Measurements from ENCODE around the gene MRC2.

MRC2 gene

GRCh38 chr17:62727916-62728672 is 100.6 kb downstream of the MRC2 start:
- no peak for DNase-seq

- DNase-seq, result no peak
Measured at GRCh38 chr17:62732125-62732524, 104.7 kb downstream of the MRC2 start.

DNA sequence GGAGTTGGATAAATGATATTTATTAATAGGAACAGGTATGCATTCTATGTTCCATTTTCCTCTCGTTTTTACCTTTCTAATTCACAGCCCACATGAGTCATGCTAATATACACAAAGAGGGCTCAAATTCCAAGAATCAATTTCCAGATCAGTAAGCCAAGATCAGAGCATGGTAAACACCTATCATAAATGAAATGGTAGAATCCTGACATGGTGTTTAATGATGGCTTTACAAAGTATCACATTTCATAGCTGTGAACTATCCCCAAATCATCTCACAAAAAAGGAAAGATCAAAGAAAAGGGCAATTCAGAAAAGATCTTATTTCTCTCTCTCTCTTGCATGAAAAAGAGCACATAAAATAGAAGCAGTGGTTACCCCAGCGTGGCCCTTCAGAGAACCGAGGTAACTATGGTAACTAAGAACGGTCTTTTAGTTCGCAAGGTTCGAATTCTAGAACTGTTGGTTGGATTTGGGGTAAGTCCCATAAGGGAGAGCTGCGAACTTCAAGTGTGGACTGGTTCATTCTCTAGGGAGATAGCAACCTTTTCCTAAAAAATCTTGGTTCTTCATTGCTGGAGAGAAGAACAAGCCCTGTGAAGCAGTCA is 107.7 kb downstream of the MRC2 start:
- DNase-seq, result no peak

DNA sequence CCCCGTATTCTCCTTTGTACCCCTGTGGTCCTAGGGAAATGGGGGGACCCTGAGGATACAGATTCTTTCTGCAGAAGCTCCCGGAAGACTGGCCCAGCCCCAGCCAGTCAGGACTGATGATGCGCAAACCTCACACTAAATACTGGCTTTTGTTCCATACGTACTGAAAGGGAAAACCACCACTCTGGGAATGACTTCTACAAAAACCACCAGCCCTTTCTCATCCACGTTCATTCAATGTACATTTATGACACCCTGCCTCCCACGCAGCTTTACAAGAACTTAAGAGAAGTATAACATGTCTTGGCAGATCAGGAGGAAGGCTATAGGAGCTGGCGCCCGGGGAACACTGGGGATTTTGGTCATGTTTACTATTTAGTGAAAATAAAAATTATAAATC is 110.0 kb downstream of the MRC2 start:
- peak; percentile 66 for DNase-seq

- DNase-seq, result no peak
Measured at GRCh38 chr17:62738281-62738680, 110.8 kb downstream of the MRC2 start.

DNA sequence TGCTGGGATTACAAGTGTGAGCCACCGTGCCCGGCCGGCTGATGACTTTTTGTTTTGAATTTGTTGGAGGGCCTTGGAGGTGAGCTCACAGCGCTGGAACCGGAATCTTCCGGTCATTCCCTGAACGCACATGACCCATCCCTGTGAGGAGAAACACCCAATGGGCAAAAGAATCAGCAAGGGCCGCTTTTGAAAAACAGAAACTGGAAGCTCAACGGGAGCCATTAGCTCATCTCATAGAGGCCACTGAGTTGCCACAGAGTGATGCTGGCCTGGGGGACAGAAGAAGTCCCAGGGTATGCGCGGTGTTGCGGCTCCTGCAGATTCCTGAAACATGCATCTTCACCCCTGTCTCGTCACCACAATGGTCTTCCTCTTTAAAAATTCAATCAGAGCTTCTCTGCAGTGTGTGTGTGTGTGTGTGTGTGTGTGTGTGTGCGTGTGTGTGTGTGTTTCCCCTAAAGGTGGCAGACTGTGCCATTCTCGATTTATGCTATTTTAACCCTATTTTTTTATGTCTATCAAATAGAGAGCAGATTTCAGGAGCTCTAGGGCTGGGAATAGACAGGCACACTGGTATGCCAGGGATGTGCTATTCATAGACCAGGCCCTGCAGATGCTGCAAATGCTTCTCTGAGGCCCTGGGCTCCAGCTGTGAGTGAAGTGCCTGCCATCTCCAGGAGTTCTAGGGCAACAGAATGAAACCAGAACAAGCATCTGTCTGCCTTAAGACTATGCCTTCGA is 112.3 kb downstream of the MRC2 start:
- no peak for DNase-seq

DNA sequence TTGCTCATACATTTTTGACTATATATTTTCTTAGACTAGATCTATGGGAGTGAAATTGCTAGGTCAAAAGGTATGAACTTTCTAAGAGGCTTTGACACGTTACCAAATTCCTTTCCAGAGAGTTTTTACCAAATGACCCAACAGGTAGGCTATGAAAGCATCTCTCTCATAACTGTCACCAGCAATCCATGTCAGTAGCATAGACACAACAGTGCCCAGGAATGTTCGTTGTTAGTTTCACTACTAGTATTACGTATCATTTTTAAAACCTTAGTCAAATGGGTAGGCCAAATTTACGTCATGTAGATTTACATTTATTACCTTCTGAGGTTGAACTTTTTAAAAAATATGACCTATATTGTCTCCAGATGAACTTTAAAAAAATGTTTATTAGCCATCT is 113.8 kb downstream of the MRC2 start:
- no peak for DNase-seq
